DOHH2 (cell line): ENCODE data around the gene CCHCR1.

Experiments
- EZH2phosphoT487 ChIP-seq: fragments of 200-600 bp; sonication (generic); IDR thresholded peaks from 2 replicates; pipeline ENCODE4 v1.6.1; 2017; ENCODE audit warnings: borderline replicate concordance, mild to moderate bottlenecking, antibody characterized with exemption, low read length, moderate library complexity, mixed read lengths
- TF ChIP-seq, protein P1 (sequence below): fragments of 200-600 bp; sonication (generic); IDR thresholded peaks from one replicate; pipeline ENCODE4 v1.5.1; 2014; ENCODE audit warnings: antibody characterized with exemption, mild to moderate bottlenecking, low read depth, low read length; ENCODE audit not compliant: poor library complexity, severe bottlenecking

DNA sequence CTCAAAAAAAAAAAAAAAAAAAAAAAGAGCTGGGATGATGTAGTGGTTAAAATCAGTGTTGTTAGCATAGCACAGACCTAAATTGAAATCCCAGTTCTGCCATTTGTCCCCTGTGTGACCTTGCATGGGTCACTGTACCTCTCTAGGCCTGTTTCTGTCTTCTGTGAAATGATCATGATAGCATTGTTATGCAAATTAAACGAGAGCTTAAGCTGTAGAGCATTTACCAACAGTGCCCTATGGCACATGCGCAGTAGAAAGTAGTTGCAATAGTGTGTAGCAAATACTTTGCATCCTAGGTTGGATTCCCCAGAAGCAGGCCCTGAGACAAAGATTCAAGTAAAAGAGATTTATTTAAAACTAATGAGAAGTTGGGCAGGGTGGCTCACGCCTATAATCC is 26.0 kb downstream of the CCHCR1 start:
- TF ChIP-seq, protein P1, sequence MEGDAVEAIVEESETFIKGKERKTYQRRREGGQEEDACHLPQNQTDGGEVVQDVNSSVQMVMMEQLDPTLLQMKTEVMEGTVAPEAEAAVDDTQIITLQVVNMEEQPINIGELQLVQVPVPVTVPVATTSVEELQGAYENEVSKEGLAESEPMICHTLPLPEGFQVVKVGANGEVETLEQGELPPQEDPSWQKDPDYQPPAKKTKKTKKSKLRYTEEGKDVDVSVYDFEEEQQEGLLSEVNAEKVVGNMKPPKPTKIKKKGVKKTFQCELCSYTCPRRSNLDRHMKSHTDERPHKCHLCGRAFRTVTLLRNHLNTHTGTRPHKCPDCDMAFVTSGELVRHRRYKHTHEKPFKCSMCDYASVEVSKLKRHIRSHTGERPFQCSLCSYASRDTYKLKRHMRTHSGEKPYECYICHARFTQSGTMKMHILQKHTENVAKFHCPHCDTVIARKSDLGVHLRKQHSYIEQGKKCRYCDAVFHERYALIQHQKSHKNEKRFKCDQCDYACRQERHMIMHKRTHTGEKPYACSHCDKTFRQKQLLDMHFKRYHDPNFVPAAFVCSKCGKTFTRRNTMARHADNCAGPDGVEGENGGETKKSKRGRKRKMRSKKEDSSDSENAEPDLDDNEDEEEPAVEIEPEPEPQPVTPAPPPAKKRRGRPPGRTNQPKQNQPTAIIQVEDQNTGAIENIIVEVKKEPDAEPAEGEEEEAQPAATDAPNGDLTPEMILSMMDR = no peak
- no peak for TF ChIP-seq EZH2phosphoT487
